Measurements from ENCODE around the gene DLL4.

DLL4 gene

GRCh38 chr15:40893019-40893670 lies 36.0 kb upstream of the DLL4 start:
- no peaks in the 10 kb centered on the region for H3K9me3 ChIP-seq (ENCODE audit: insufficient read depth, low read length)
- no peak overlapping the region for H3K27ac ChIP-seq (ENCODE audit: low read length)
- peaks cover 4% of the 10 kb centered on the region; the same call in 1 of the 2 replicates for H3K27me3 ChIP-seq (ENCODE audit: low read depth, low read length)
- H3K9ac ChIP-seq (ENCODE audit: low read length), result no peak overlapping the region
- no peaks in the 10 kb centered on the region for H4K20me1 ChIP-seq (ENCODE audit: insufficient read depth, low read length)
- peak overlapping the region; percentile 78; the same call in 1 of the 2 replicates for H3K4me2 ChIP-seq (ENCODE audit: low read length)
- TF ChIP-seq, protein P1, sequence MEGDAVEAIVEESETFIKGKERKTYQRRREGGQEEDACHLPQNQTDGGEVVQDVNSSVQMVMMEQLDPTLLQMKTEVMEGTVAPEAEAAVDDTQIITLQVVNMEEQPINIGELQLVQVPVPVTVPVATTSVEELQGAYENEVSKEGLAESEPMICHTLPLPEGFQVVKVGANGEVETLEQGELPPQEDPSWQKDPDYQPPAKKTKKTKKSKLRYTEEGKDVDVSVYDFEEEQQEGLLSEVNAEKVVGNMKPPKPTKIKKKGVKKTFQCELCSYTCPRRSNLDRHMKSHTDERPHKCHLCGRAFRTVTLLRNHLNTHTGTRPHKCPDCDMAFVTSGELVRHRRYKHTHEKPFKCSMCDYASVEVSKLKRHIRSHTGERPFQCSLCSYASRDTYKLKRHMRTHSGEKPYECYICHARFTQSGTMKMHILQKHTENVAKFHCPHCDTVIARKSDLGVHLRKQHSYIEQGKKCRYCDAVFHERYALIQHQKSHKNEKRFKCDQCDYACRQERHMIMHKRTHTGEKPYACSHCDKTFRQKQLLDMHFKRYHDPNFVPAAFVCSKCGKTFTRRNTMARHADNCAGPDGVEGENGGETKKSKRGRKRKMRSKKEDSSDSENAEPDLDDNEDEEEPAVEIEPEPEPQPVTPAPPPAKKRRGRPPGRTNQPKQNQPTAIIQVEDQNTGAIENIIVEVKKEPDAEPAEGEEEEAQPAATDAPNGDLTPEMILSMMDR (IDR thresholded peaks at IDR 0.05; ENCODE audit: low read depth, low read length), result no peak
- no peak for TF ChIP-seq EZH2phosphoT487 (IDR thresholded peaks at IDR 0.05; ENCODE audit: low read depth)
- peak overlapping the region; percentile 81; the same call in 1 of the 2 replicates for H2AFZ ChIP-seq (ENCODE audit: low read depth, low read length)
- H3K36me3 ChIP-seq (replicated peaks; ENCODE audit: low read depth, low read length), result no peaks in the 10 kb centered on the region
- peaks cover 11% of the 10 kb centered on the region for H3K4me1 ChIP-seq (ENCODE audit: low read length)
- 0 out of 2 replicates have a peak overlapping the region, but pooled peaks have one; percentile 74 for H3K4me3 ChIP-seq (ENCODE audit: low read length)
- H3K79me2 ChIP-seq (ENCODE audit: low read length), result peaks cover 19% of the 10 kb centered on the region

DNA sequence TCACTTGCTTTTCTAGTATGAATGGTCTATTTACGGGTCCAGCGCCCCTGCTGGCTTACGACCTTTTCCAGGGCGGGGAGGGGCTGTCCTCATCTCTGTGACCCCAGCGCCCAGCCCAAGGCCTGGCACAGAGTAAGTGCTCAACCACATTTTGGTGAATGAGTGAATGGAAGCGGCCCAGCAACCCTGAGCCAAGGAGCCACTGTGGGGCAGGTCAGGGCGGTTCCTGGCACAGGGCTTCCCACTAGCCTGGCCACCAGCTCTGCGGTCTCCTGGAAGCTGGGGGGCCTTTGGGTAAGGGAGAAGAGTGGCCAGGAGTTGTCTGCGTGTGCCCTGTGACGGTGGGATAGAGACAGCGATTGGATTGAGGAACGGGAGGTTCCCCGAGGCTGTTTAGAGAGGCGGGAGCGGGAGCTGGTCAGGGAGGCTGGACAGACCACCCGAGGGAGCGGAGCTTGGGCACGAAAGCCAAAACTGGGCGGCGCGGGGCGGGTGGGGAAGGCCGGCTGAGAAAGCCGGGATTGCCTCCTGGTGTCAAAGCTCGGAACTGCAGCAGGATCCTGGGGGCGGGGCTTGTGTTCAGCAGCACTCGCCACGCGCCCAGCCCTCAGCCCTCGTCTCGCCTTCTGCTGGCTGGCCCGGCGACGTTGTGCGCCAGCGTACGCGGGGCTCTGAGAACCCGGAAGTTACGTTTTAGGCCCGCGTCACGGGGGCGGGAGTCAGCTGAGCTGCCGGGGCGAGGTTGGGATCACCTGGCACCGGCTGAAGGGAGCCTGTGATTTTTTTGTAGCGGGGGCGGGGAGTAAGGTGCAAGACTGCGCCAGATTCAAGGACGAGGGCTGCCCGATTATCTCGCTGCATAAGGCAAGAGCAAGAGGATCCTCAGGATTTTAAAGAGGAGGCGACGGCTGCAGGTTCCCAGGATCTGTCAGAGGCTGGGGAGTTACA lies 35.1 kb upstream of the DLL4 start, which contains the start of gene VPS18:
VPS18 (plus strand) TSS at position 718 of the 948 bp plus-strand sequence. CDS start 319 bp downstream, outside the sequence.
- TF ChIP-seq, protein P1 (IDR thresholded peaks at IDR 0.05; ENCODE audit: low read depth, low read length), result peak; percentile 69
- TF ChIP-seq EZH2phosphoT487 (IDR thresholded peaks at IDR 0.05; ENCODE audit: low read depth), result no peak
- peak within 1 kb of the TSS; percentile 80 for H3K9ac ChIP-seq (ENCODE audit: low read length)

GRCh38 chr15:40894681-40895448 lies 34.3 kb upstream of the DLL4 start:
- H3K4me2 ChIP-seq (ENCODE audit: low read length), result peak overlapping the region; percentile 96
- peaks cover 4% of the 10 kb centered on the region; the same call in 1 of the 2 replicates for H3K27me3 ChIP-seq (ENCODE audit: low read depth, low read length)
- peak overlapping the region; percentile 80 for H3K9ac ChIP-seq (ENCODE audit: low read length)
- H3K4me3 ChIP-seq (ENCODE audit: low read length), result peak overlapping the region; percentile 88
- no peak for TF ChIP-seq EZH2phosphoT487 (IDR thresholded peaks at IDR 0.05; ENCODE audit: low read depth)
- TF ChIP-seq, protein P1 (IDR thresholded peaks at IDR 0.05; ENCODE audit: low read depth, low read length), result peak; percentile 25
- H4K20me1 ChIP-seq (ENCODE audit: insufficient read depth, low read length), result no peaks in the 10 kb centered on the region
- H2AFZ ChIP-seq (ENCODE audit: low read depth, low read length), result 0 out of 2 replicates have a peak overlapping the region, but pooled peaks have one; percentile 10
- no peaks in the 10 kb centered on the region for H3K9me3 ChIP-seq (ENCODE audit: insufficient read depth, low read length)
- peaks cover 9% of the 10 kb centered on the region for H3K36me3 ChIP-seq (replicated peaks; ENCODE audit: low read depth, low read length)
- no peak overlapping the region for H3K27ac ChIP-seq (ENCODE audit: low read length)
- H3K79me2 ChIP-seq (ENCODE audit: low read length), result peaks cover 19% of the 10 kb centered on the region
- H3K4me1 ChIP-seq (ENCODE audit: low read length), result peaks cover 11% of the 10 kb centered on the region

More for the DNA sequence above, 35.1 kb upstream of the DLL4 start, which contains the start of gene VPS18:
- Histone ChIP-seq H3K4me1 (ENCODE audit: low read length) (peaks cover 11% of the 10 kb centered on the region), H3K9me3 (ENCODE audit: insufficient read depth, low read length) (no peaks in the 10 kb centered on the region), H3K27me3 (ENCODE audit: low read depth, low read length) (peaks cover 4% of the 10 kb centered on the region; the same call in 1 of the 2 replicates), H3K27ac (ENCODE audit: low read length) (no peak within 1 kb of the TSS), H3K4me3 (ENCODE audit: low read length) (peak within 1 kb of the TSS; percentile 88), H2AFZ (ENCODE audit: low read depth, low read length) (peak within 1 kb of the TSS; percentile 81), H3K36me3 (replicated peaks; ENCODE audit: low read depth, low read length) (peaks cover 4% of the 10 kb centered on the region), H3K79me2 (ENCODE audit: low read length) (peaks cover 19% of the 10 kb centered on the region), H4K20me1 (ENCODE audit: insufficient read depth, low read length) (no peaks in the 10 kb centered on the region), H3K4me2 (ENCODE audit: low read length) (peak within 1 kb of the TSS; percentile 96)

Data from OCI-LY3 (cell line).